HEK293 (cell line): ENCODE results near the gene DEDD.

Experiments
- CTCF ChIP-seq: fragments of 450-650 bp; formaldehyde crosslinking; IDR thresholded peaks from 2 replicates; pipeline ENCODE4 v1.5.1; 2016; ENCODE audit warnings: missing biosample characterization, missing genetic modification characterization
- ZBTB17 ChIP-seq: fragments of 450-650 bp; formaldehyde crosslinking; IDR thresholded peaks from 2 replicates; pipeline ENCODE4 v1.5.1; 2016; ENCODE audit warnings: missing biosample characterization, missing genetic modification characterization
- TF ChIP-seq, protein P1 (sequence below): fragments of 450-650 bp; formaldehyde crosslinking; IDR thresholded peaks from 2 replicates; pipeline ENCODE4 v1.5.1; 2016; ENCODE audit warnings: missing biosample characterization, missing genetic modification characterization

GRCh38 chr1:161077426-161077825, 55.0 kb downstream of the DEDD start:
- TF ChIP-seq CTCF (tag by site-specific recombination) (no peak), ZBTB17 (tag by site-specific recombination) (no peak)
- TF ChIP-seq, protein P1, sequence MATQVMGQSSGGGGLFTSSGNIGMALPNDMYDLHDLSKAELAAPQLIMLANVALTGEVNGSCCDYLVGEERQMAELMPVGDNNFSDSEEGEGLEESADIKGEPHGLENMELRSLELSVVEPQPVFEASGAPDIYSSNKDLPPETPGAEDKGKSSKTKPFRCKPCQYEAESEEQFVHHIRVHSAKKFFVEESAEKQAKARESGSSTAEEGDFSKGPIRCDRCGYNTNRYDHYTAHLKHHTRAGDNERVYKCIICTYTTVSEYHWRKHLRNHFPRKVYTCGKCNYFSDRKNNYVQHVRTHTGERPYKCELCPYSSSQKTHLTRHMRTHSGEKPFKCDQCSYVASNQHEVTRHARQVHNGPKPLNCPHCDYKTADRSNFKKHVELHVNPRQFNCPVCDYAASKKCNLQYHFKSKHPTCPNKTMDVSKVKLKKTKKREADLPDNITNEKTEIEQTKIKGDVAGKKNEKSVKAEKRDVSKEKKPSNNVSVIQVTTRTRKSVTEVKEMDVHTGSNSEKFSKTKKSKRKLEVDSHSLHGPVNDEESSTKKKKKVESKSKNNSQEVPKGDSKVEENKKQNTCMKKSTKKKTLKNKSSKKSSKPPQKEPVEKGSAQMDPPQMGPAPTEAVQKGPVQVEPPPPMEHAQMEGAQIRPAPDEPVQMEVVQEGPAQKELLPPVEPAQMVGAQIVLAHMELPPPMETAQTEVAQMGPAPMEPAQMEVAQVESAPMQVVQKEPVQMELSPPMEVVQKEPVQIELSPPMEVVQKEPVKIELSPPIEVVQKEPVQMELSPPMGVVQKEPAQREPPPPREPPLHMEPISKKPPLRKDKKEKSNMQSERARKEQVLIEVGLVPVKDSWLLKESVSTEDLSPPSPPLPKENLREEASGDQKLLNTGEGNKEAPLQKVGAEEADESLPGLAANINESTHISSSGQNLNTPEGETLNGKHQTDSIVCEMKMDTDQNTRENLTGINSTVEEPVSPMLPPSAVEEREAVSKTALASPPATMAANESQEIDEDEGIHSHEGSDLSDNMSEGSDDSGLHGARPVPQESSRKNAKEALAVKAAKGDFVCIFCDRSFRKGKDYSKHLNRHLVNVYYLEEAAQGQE (tag by site-specific recombination) = no peak
